Activated CD4-positive, alpha-beta T cell treated with anti-CD3 and anti-CD28 coated beads for 48 hours (primary cell): Measurements from ENCODE around the gene RBMX.
A peak's percentile ranks its signal among the peaks of the same experiment; 100 is the strongest.
"Not testable (repeated sequence)": the region's sequence is repeated elsewhere in the genome, so short reads cannot be mapped to it uniquely, and the experiment has no call there.

Source experiments
- DNase-seq: peaks from one replicate; pipeline ENCODE4 v3.0.0-alpha.2; 2020

The RBMX gene

DNA sequence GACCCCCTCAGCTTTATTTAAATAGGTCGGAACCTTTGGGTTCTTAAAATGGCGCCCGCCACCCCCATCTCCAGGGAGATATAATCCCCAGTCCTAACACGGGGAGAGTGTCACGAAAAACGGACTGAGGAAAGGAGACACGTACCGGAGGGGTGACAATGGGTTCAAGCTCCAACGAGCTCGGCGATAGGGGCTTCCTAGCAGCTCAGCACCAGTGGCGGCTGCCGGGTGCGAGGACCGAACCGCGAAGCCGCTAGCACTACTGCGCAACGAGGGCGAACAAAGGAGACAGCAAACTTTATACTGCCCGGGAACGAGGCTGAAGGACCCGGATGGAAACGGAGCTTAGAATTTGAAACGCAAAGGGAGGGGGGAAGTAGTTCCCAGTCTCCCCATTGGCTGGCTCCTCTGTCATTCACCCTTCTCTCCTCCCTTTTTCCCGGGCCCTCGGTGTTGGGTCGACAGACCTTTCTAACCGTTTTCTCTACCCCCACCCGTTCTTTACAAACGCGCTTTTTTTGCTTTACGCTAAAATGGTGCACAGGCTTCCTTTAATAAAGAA lies at the start of gene RBMX:
TSS of gene RBMX (minus strand) at position 274 of the 562 bp plus-strand sequence. CDS start 1,298 bp downstream, outside the sequence.
- DNase-seq: peak; percentile 91

DNA sequence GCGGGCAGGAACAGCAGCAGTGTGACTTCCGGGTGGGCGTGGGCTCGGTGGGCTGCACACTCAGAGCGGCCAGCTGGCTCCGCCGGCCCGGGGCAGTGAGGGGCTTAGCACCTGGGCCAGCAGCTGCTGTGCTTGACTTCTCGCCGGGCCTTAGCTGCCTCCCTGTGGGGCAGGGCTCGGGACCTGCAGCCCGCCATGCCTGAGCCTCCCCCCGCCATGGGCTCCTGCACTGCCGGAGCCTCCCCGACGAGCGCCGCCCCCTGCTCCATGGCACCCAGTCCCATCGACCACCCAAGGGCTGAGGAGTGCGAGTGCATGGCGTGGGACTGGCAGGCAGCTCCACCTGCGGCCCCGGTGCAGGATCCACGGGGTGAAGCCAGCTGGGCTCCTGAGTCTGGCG lies 40.9 kb upstream of the RBMX start:
- DNase-seq: not testable (repeated sequence)

DNA sequence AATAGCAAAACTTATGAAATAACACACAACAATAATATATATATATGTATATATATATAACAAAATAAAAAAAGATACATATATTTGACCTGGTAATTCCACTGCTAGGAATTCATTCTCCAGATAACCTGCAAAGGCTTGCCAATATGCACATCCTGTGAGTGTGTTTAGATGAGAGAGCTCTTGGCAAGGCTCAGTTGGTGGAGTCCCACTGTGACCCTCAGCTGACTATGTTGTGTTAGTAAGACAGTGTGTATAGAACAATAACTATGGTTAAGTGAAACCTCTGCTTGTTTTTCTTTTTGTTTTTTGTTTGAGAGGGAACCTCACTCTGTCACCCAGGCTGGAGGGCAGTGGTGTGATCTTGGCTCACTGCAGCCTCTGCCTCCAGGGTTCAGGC lies 39.5 kb upstream of the RBMX start:
- DNase-seq: no peak

DNA sequence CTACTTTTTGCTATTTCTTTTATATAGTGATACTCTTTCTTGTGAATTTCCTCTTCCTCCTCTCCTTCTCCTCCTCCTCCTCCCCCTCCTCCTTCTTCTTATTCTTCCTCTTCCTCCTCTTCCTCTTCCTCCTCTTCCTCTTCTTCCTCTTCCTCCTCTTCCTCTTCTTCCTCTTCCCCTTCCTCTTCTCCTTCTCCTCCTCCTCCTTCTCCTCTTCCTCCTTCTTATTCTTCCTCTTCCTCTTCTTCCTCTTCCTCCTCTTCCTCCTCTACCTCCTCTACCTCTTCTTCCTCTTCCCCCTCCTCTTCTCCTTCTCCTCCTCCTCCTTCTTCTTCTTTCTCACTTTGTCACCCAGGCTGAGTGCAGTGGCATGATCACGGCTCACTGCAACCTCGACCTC lies 36.3 kb upstream of the RBMX start:
- DNase-seq: no peak

DNA sequence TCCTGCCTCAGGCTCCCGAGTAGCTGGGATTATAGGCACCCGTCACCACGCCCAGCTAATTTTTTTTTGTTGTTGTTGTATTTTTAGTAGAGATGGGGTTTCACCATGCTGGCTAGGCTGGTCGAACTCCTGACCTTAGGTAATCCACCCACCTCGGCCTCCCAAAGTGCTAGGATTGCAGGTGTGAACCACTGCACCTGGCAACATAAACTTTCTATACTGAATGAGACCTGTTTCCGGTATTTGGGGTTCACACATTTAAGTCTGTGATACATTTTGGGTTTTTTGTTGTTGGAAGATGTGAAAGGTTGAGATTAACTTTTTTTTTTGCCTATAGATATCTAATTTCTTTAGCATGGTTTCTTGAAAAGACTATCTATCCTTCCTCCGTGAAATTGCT lies 31.1 kb upstream of the RBMX start:
- DNase-seq: not testable (repeated sequence)

DNA sequence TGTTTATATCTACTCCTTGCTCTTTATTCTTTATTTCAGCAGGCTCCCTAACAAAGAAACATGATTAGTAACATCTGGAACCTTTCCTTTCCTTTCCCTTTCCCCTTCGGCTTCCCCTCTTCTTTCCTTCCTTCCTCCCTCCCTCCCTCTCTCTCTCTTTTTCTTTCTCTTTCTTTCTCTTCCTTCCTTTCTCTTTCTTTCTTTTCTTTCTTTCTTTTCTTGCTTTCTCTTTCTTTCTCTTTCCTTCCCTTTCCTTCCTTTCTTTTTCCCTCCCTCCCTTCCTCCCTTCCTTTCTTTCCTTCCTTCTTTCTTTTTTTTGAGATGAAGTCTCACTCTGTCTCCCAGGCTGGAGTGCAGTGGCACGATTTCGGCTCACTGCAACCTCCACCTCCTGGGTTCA lies 30.7 kb upstream of the RBMX start:
- DNase-seq: no peak

DNA sequence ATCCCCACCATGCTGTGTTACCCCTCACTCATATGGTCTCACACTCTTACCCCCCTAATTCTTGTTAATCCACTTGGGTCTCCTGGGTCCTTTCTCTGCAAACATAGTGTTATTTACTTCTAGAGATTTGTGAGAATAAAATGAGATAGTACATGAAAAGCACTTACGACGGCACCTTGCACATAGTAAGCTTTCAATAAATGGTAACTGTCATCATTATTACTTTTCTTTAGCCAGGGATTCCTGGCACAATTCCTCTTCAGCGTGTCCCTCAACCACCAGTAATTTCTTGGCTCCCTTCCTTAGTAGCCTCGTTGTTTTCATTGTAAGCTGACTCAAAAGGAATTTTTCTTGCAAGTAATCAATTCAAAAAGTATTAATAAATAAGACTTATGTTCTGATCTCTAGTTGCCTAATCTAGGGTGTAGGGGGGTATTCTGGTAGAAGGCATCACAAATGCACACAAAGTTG lies 30.1 kb upstream of the RBMX start:
- no peak for DNase-seq

DNA sequence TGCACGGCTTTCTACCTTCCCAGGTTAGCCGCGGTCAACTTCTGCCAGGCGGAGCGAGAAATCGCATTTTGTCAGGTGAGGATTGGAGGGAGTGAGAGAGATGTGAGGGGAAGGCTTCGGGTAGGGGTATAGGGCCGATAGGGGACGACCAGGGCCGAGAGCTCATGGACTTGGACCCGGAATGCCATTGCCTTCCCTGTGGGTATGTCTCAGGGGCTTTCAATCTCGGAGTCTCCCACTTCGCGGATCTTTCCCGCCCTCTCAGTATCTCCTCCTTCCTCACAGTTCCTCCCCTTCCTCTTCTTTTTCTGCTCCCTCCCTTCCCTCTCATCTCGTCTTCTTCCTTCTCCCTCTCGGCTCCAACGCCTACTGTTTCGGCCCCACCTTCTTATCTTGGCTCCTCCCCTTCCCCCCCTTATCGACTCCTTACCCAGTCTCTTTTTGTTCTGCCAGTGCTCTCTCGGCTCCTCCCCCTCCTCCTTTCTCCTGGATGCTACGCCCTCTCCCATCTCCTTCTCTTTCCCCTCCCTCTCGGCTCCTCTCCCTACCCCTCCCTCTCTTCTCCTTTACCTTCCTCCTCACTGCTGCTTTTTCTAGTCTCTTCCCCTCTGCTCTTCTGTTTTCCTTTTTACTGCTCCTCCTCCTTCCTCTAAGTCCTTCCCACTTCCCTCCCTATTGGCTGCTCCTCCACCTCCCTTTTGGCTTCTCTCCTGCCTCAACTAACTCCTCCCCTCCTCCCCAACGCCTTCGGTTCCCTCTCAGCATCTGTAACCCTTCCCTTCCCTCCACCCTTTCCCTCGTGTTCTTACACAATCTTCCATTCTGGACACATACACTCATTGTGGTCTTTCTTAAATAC lies 29.4 kb upstream of the RBMX start:
- peak; percentile 70 for DNase-seq

DNA sequence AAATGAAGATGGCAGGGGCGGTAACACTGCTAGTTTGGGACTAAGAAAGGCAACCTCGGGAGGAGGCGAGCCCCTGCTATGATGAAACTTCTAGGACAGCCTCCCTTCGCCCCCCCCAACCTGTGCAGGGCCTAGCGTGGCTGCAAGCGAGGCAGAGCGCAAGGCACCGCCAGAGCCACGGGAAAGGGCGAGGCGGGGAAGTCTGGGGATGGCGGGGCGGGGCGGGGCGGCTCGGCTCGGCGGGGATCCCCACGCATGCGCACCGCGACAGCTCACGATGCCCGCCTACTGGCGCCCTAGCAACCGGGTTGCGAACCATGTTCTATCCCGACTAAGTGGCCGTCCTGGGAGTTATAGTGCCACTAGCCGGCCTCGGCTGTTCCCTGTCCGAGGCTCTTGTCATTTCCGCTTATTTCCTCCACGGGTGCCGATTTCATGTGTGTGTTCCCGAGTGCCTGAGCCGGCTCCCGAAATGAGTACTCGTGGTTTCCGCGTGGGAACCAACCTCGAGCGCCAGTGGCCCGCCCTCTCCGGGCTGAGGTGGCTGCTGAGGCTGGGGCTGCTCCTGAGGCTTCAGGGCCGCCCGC lies 28.7 kb upstream of the RBMX start:
- DNase-seq: peak; percentile 77

DNA sequence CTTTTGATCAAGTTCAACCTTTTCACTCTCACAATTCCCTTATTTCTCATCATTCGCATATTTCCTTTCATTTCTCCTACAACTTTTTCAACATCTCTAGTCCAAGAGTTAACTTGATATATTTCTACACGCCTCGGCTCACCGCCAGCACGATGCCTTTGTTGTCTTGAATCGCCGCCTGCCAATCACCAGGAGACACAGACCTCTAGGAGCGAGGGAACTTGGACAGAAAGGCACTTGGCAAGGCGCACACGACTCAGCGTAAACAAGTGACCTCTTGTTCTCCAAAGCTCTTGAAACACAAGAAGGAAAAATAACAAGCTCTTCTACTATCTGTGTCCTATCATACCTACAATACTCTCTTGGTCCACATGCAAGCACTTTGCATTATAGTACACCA lies 27.1 kb upstream of the RBMX start:
- DNase-seq: no peak

DNA sequence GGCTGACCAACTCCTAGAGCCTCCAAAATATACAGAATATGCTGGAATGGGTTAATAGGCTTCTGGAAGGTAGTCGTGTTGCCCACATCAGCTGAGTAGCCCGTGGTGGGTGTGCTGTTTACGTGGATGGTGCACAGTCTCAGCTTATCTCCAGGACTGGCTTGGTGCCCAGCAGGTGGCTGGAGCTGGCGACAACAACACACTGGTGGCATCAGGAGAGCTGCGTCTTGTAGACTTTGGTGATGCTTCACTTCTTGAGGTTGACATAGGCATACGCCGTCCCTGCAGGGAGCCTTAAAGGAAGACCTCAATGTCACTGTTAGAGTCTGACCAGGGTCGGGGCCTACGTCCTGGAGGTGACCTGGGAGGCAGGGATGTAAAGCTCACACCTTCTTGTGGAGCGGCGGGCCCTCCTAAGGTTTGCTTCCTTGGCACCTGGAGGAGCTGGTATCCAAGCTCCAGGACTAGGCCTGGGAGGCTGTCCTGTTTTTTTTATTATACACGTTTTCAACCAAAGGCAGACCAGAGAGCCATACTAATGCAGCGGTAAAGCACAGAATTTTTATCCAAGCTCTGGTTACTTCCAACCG lies 26.5 kb upstream of the RBMX start:
- no peak for DNase-seq

DNA sequence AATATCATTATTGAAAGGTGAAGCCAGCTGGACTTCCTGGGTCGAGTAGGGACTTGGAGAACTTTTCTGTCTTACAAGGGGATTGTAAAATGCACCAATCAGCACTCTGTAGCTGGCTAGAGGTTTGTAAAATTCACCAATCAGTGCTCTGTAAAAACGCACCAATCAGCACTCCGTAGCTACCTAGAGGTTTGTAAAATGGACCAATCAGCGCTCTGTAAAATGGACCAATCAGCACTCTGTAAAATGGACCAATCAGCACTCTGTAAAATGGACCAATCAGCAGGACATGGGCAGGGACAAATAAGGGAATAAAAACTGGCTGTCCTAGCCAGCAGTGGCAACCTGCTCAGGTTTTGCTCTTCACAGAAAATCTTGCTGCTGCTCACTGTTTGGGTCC lies 23.5 kb upstream of the RBMX start:
- DNase-seq: not testable (repeated sequence)

DNA sequence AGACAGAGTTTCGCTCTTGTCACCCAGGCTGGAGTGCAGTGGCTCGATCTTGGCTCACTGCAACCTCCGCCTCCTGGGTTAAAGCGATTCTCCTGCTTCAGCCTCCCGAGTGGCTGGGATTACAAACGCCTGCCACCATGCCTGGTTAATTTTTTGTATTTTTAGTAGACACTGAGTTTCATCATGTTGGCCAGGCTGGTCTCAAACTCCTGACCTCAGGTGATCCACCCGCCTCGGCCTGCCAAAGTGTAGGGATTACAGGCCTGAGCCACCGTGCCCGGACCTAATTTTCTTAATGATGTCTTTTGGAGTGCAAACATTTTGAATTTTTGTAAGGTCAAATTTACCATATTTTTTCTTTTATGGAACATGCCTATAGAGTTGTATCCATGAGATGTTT lies 19.5 kb upstream of the RBMX start:
- not testable (repeated sequence) for DNase-seq

DNA sequence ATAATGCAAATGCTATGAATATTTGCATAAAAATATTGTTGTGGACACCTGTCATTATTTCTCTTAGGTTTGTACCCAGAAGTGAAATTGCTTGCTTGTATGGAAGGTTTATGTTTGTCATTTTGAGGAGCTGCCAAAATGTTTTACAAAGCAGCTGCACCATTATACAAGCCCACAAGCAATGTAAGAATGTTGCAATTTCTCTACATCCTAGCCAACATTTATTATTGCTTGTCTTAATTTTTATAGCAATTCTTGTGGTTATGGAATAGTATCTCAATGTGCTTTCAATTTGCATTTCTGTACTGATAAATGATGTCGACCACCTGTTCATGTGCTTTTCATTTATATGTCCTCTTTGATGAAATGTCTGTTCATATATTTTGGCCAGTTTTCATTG lies 18.7 kb upstream of the RBMX start:
- DNase-seq: no peak

DNA sequence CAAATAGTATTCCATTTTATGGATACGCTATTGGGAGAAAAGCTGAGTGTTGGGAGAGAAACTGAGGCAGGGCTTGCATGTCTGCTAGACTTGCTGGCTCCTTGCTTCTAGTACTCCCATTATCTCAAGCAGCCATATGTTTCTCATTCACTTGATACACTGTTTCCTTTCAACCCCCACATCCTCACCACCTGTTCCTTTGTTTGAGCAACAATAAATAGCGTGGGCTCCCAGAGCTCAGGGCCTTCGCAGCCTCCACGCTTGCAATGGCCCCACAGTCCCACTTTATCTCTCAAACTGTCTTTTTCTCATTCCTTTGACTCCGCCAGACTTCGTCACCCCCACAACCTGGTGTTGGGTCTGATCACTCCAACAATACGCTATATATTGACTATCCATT lies 18.2 kb upstream of the RBMX start:
- DNase-seq: not testable (repeated sequence)

DNA sequence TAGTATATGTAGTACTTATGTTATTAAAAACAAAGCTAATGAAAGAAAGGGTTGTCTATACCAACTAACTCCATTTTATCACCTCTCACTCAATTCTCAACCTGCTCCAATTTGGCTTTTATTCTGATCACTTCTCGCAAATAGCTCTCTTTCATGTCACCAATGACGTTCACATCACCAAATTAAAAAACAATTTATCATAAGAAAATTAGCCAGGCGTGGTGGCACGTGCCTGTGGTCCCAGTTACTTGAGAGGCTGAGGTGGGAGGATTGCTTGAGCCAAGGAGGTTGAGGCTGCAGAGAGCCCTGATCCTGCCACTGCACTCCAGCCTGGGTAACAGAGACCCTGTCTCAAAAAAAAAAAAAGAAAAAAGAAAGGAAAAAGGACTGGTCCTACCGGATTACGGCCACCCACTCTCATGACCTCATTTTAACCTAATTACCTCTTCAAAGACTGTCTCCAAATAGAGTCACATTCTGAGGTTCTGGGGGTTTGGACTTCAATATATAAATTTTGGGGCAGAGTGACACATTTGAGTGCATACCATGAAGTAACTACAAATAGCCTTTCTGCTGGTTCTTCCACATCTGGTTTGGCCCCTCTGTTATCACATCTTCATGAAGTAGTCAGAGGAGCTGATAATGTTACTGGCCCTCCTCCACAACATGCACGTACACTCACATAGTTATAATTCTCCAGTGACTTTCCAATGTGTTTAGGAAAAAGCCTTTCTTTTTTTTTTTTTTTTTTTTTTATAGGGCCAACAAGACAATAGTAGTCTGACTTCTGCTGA lies 15.8 kb upstream of the RBMX start:
- DNase-seq: no peak

DNA sequence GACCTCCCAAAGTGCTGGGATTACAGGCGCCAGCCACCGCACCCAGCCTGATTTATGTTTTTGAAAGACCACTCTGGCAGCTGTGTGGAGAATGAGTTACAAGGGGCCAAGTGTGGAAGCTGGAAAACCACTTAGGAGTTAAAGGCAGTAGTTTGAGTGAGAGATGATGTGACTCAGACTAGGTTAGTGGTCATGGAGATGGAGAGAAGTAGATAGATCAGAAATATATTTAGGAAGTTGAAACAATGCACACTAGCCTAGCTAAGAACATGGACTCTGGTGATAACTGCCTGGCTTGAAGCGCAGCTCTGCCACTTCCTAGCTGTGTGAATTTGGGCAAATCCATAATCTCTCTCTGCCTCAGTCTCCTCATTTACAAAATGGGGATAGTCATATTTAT lies 11.9 kb upstream of the RBMX start:
- DNase-seq: no peak

DNA sequence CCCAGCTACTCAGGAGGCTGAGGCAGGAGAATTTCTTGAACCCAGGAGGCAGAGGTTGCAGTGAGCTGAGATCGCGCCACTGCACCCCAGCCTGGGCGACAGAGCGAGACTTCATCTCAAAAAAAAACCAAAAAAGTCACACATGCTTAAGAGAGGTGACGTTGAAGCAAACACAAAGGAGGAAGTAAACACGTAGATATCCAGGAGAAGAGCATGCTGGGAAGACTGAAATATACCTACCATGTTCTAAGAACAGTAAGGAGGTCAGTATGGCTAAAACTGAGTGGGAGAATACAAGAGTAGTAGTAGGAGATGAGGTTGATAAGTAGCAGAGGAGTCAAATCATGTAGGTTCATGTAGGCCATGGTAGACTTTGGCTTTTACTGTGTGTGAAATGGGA lies 10.1 kb upstream of the RBMX start:
- DNase-seq: not testable (repeated sequence)

DNA sequence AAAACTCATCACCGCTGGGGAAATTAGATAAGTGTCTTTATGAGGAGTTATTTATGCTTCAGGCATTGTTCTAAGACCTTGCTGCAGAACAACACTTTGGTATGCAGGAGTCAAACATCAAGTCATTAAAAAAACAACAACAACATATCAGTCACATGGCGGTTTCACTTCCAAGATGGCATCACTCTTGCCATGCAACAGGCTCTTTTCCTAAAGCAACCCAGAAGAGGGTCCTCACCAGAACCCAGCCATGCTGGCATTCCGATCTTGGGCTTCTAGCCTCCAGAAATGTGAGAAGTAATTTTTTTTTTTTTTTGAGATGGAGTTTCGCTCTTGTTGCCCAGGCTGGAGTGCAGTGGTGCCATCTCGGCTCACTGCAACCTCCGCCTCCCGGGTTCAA lies 8.7 kb upstream of the RBMX start:
- DNase-seq: no peak

DNA sequence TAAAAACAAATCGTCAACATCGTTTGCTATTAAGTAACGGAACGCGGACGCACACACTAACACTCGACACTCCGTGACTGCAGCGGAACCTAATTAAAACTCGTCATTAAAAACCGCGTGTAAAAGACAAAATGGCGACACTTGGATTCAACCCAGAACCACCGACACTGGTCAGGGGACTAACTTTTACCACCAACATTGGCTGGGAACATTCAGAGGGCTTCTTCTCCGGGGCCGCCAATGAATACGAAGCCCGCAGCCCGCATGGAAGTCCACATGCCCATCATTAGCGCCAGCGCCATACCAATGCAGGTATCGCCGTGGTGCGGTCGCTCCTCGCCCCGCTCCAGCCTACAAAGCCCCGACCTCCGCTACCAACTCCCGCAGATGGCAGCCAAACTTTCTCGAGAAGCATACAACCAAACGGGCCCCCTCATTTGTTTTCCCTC lies 498 bp downstream of the RBMX start:
- DNase-seq: no peak

DNA sequence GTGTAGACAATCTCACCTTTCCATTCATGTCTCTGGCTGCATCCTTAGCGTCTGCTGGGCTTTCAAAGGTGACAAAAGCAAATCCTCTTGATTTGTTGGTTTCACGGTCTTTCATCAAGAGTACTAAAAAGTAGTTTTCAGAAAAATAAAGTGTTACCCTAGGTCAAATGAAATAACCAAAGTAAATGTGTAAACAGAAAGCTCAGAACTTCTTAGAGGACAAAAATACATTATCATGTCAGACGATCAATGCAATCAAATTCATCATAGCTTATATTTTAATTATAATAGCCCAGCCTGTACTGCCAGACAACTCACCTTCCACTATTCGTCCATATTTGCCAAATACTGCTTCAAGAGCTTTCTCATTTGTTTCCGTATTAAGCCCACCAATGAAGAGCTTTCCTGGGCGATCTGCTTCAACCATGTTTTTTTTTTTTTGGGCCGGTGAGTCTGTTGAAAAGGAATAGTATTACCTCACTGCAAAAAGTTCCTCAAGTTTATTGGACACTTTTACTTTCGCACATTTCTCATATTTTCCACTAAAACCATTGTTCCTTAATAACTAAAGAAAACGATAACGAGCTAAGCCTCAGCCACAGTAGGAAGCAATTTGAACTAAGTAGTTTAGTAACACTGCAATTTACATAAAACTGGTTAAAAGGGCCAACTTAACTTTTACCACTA lies 1.4 kb downstream of the RBMX start:
- DNase-seq: no peak

DNA sequence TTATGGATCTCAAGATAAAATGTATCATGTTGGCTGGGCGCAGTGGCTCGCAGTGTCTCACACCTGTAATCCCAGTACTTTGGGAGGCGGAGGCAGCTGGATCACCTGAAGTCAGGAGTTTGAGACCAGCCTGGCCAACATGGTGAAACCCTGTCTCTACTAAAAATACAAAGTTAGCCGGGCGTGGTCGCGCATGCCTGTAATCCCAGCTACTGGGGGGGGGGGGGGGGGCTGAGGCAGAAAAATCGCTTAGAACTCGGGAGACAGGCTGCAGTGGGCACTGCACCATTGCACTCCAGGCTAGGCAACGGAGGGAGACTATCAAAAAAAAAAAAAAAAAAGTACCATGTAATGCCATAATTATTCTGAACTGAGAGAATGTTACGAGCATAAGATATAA lies 2.1 kb downstream of the RBMX start:
- DNase-seq: no peak
